Measurements from ENCODE around the gene IGFBP7.

IGFBP7 gene

DNA sequence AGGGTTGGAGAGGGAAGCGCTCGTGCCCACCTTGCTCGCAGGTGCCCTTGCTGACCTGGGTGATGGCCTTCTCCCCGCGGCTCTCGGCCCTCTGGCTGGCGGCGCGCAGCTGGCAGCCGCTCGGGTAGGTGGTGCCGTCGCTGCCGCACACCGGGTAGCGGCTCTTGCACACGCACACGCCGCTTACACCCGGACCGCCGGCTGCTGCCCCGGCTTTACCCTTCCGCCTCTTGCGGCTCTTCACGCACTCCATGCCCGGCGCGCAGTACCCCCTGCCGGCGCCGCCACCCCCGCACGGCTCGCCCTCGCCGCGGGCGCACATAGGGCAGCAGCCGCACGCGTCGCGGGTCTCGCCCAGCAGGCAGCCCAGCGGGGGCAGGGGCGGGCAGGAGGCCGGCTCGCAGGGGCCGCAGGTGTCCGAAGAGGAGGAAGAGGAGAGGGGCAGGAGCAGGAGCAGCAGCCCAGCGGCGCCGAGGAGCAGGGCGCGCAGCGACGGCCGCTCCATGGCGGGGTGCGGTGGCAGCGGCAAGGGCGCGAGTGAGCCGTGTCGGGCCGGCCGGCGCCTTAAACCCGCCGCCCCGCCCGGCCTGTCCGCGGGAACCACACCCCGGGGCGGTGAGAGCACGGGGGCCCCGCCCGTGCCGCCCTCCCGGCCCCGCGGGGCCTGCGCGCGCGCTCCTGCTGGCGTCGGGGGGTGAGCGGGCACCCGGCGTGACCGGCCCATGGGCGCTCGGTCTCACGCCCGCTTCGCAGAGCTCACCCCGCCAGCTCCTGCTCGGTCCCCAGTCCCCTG, at the start of gene IGFBP7:
Gene IGFBP7 (minus strand): TSS at position 539 of the 793 bp plus-strand sequence. CDS start 34 bp downstream, at position 505.
- peak in 1 of 2 experiments; percentile 19 for DNase-seq

GRCh38 chr4:57159866-57160265, 49.7 kb upstream of the IGFBP7 start:
- DNase-seq = no peak

DNA sequence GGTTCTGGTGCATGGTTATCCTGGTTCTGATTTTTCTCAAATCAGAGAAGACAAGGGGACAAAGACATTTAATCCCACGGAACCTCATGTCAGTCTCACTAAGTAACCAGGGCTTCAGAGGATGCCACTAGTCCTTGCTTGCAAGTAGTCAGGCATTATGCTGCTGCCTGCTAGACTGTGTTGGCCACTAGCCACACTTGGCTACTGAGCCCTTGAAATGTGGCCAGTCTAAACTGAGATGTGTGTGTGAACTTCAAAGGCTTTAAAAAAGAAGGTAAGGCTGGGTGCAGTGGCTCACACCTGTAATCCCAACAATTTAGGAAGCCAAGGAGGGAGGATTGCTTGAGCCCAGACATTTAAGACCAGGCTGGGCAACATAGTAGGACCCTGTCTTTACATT, 48.6 kb upstream of the IGFBP7 start:
- DNase-seq = no peak

GRCh38 chr4:57158221-57158620, 48.0 kb upstream of the IGFBP7 start:
- DNase-seq = no peak

DNA sequence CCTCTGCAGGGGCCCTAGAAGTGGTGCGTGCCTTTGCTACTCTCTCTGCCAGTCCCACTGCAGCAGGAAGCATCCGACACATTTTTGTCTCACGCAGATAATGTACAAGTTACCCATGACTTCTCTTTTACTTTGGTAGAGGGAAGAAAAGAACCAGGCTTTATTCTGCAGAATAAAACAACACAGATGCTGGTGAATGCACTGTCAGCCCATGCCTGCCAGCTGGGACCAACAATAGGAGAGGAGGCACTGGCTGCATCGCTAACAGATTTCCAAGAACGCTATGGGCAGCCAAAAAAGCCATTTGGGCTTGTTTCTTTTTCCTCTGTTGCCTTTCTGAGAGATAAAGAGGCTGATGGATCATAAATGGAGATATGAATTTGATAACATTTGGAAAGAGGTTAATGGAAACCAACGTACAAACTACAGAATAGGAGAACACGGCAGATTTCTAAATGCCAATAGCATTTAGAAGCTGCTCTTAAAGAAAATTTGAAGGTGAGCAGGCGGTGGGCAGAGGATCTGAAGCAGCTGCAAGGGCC, 47.5 kb upstream of the IGFBP7 start:
- DNase-seq = no peak

DNA sequence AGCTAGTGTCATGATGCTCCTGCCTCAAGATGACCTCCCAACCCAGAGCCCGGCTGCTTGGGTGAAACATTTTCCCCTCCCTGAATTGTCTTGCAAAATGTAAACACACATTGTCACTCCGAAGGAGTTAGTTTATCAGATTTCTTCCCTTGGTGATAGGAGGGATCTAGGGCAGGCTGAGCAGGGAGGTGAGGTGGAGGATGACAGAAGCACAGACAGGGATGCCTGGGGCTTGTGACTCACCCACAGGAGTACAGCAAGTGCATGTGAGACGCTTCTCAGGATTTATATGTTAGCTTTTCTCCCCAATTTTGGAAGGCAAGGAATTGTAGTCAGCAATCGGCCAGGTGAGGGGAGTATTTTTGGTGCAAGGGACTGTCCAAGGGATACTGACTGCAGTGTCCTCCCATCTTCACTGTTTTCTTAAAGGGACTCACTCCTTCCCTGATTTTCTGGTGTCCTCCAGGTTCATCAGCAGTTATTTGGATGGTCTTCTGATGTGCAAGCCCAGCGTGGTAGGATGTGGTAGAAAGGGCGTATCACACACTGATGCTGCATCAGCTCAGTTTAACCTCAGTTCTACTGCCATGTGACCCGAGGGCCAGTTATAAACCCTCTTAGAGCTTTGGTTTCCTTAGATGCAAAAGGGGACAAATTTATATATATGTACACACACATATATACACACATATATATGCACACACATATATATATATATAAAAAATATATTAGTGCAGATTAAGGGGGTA, 46.2 kb upstream of the IGFBP7 start:
- DNase-seq = no peak

DNA sequence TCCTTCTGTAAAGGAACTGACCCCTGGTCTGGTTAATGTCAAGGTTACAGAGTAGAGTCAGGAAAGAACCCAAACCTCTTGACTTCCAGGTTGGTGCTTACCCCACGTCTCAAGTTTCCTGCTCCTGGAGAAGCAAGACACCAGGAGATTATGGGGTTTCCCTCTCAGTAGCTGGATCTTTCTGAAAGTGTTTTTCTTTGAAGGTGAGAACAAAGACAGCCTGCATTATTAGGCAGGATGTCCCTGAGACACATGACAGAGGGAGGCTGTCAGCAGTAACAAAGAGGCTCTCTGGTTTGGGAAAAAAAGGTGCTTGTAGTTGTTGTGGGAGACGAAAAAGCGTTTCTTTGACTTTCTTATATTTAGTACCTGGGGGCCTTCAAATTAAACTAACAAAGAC, 44.7 kb upstream of the IGFBP7 start:
- no peak for DNase-seq

DNA sequence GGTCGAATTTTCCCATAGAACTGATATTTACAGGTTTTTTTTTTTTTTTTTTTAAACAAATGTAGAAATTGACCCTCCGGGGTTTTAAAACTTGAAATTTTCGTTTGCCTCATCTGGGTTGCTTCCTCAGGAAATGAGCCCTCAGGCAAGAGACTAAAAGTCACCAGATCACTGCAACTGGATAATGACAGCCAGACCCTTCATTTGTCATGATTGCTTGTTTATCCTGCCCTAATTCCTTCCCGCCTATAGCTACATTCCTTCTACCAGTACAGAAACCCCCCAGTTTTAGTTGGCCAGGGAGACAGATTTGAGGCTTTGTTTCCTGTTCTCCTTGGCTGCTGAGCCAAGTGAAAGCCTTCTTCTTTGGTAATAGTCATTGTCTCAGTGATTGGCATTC, 44.0 kb upstream of the IGFBP7 start:
- no peak for DNase-seq

DNA sequence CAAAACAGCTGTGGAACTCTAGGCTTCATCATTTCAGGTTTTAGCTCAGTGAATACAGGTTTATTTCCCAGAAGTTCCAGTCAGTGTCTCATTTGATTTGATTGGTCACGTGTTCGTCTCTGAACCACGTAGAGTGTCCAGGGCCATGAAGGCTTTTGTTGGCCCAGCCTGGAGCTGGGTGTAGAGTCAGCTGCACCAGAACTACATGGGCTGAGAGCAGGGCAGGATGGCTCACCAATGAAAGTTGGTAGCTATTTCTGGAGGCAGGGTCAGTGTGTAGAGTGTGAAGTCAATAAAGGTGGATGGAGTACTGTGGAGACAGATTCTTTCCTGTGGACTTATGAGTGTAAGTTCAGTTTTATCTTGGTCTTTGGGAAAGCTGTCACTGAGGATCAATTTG, 43.0 kb upstream of the IGFBP7 start:
- DNase-seq = no peak

- no peak for DNase-seq
Measured at GRCh38 chr4:57151481-57151880, 41.3 kb upstream of the IGFBP7 start.

DNA sequence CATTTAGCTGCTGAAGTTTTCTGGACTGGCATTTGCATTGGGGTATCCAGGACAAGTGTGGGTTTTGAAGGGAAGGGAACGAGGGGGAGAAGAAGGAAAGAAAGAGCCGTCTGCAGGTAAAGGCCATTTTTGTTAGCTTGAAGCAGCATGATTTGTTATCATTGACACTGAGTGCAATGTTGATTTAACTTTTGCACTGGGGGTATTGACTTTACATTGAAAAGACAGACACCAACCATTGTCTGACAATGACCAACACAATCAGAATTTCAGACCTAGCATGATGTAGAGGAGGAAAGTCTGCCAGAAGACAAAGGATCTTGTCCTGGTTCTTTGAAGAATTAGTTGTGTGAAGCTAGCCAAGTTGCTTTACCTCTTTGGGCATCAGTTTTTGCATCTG, 39.6 kb upstream of the IGFBP7 start:
- no peak for DNase-seq

DNA sequence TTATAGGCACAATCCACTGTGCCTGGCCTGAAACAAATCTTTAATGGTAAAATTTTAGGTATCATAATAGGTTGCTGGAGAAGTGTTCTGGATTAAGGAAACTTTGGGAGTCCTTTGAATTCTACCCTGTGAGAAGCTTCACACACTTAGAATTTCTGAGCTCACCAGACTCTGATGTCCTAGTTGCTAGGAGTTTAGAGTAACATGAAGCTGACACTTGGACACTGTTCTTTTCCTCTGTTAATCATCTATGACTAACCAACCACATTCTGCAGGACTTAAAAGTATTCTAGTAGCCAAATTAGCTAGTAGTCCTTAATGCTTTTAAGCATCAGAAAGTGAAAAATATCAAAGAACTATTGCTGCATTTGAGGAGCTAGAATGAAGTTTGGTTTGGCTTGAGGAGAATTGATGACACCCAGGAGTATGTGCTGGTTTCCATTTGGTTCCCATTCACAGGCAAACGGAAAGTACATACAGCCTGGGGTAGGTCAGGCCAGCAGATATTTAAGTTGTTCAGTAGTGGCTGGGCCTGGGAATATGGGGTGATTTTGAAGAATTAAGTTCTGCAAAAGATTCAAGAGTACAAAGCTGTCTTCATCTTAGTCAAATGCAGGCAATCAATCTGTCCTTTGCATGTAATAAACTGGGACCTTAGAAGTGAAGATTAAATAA, 38.8 kb upstream of the IGFBP7 start:
- DNase-seq = no peak

DNA sequence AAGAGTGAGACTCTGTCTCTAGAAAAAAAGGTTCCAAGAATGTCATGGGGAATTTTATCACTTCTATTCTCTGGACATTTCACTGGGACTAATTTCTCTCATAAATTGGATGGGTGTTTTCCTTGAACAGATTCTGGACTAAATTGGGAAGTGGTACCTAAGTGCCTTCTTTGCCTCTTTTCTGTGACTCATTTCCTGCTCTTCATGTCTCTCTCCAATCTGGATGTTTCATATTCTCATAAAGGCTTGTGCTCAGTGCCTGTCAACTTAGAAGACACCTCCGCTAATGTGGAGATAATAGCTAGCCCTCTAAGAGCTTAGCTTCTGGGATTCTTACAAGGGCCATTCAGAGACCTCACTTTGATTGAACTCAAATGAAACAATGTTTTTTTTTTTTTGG, 38.0 kb upstream of the IGFBP7 start:
- no peak for DNase-seq

- DNase-seq = no peak
Measured at GRCh38 chr4:57147335-57148060, 37.3 kb upstream of the IGFBP7 start.

DNA sequence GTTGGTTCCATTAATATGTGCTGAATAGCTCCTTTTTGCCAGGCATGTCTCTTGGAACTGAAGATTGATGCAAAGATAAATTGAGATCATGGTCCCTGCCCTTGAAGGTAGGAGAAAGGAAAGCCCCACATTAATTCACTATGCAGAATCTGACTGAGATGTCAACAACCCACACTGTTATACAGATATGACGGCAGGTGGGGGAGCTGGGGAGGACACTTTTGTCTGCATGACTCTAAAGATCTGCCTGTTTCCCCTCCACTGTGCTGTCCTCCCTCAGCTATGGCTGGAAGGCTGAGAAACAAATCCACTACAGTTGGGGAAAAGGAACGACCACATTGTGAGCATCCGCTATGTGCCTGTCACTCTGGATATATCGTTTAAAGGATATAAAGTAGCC, 36.3 kb upstream of the IGFBP7 start:
- DNase-seq = no peak

- DNase-seq = no peak
Measured at GRCh38 chr4:57144466-57144865, 34.3 kb upstream of the IGFBP7 start.

- DNase-seq = no peak
Measured at GRCh38 chr4:57139783-57140182, 29.6 kb upstream of the IGFBP7 start.

GRCh38 chr4:57137261-57137660, 27.1 kb upstream of the IGFBP7 start:
- DNase-seq = no peak

- no peak for DNase-seq
Measured at GRCh38 chr4:57136281-57136680, 26.1 kb upstream of the IGFBP7 start.

DNA sequence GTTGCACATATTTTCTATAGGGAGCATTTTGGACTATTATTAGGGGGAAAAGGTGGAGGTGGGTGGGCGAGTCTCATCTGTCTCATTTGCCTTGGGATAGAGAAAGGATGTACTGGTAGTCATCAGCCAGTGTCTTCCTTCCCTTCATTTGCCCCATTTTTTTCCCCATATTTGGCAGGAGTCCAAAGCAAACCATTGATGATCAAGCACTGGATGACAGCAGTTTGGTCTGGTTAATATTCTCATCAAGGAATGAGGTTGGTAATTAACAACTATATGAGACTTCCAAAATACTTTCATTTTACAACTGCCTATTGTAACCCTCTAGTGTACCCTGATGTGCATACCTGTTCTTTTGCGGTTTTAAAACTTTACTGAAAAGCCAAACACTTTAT, 22.6 kb upstream of the IGFBP7 start:
- DNase-seq = no peak

DNA sequence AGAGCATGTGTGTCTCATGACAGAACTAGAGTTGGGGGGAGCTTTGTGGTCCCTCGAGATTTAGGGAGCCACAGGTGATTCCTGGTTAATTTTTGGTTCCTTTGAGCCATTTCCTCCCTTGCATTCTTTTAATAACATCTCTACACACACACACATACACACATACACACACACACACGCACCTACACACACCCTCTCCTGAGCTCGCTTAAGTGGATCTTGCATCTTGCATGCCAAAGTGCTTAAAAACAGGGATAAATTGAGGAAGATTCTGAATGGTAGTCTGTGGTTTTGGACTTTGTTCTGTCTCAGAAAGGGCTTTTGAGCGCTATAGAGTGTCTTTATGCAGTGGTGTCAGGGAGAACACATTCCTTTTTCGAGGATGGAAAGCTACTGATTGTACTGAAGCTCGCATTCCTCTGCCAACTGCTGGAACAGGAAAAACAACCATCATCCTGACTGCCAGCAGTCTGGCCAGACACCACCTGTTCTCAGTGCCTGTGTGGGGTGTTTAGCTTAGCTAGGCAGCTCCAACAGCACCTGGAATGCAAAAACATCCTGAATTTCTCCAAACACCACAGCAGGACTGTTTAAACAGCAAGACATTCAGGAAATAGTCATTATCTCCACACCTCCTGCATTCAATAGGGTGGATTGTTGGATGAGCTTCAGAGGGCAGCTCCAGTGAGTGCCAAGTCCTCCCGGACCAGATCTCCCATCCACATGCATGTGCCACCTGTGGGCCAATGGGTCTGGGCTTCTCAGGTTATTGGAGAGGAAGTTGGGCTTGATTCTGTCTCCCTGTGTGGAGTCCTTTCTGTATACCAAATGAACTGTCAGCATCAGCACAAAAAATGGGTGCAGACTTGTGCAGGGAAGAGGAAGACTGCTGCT, 21.9 kb upstream of the IGFBP7 start:
- DNase-seq = no peak

DNA sequence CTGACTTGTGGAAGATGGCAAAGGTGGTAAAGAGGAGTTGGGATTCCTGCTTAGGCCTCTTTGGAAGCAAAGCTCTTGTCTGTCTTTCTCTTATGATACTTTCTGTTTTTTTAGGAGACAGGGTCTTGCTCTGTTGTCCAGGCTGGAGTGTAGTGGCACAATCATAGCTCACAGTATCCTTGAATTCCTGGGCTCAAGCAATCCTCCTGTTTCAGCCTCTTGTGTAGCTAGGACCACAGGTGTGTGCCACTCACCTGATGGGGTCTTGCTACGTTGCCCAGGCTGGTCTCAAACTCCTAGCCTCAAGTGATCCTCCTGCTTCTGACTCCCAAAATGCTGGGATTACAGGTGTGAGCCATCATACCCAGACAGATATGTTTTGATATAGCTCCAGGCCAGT, 19.3 kb upstream of the IGFBP7 start:
- no peak for DNase-seq

Measured in activated T-cell treated with anti-CD3 and anti-CD28 coated beads, Interleukin-2, amount 50 U/mL, for 48 hours (primary cell).